Fibroblast of lung (primary cell): ENCODE measurements around the gene MMP25. TPM values are rescaled to one million over a fixed set of nuclear protein-coding genes. Genes with fewer than 3 reads are reported as not detected.
"Not testable (repeated sequence)": the region's sequence is repeated elsewhere in the genome, so short reads cannot be mapped to it uniquely, and the experiment has no call there.

Experiments
- DNase-seq, 2 donors: peaks; one replicate each; pipeline versions ENCODE4 v3.0.0 to v3.0.0-alpha.2; 2010; ENCODE audit warnings: low read depth in 2 of 2
- H2AFZ ChIP-seq: 2 replicates; pipeline ENCODE4 v1.5.1; 2012; ENCODE audit warnings: low read length, control low read depth, inconsistent platforms
- H3K27ac ChIP-seq: 2 replicates; pipeline ENCODE4 v1.5.1; 2011; ENCODE audit warnings: low read length, control low read depth; ENCODE audit not compliant: insufficient read depth
- H3K27me3 ChIP-seq: 2 replicates; pipeline ENCODE4 v1.5.1; 2011; ENCODE audit warnings: mild to moderate bottlenecking, low read length; ENCODE audit not compliant: control insufficient read depth, insufficient read depth
- H3K36me3 ChIP-seq: 2 replicates; pipeline ENCODE4 v1.5.1; 2011; ENCODE audit warnings: low read length; ENCODE audit not compliant: control insufficient read depth, insufficient read depth
- H3K4me1 ChIP-seq: 2 replicates; pipeline ENCODE4 v1.5.1; 2011; ENCODE audit warnings: low read length; ENCODE audit not compliant: control insufficient read depth, insufficient read depth; ENCODE audit errors: extremely low read depth
- H3K4me2 ChIP-seq: 2 replicates; pipeline ENCODE4 v1.5.1; 2011; ENCODE audit warnings: low read length, control low read depth; ENCODE audit not compliant: insufficient read depth; ENCODE audit errors: extremely low read depth
- H3K4me3 ChIP-seq, 4 experiments: fragments of 200-600 bp in 1 of 4; sonication (generic) in 1 of 4; replicated peaks in 1 of 4; 2 replicates each; pipeline ENCODE4 v1.5.1; 2011 to 2016; ENCODE audit warnings: low read length in 4 of 4, low read depth in 3 of 4, mild to moderate bottlenecking in 3 of 4, control low read depth in 2 of 4, inconsistent platforms in 1 of 4, mixed read lengths in 1 of 4; ENCODE audit not compliant: insufficient read depth in 1 of 4; ENCODE audit errors: control extremely low read depth in 1 of 4
- H3K79me2 ChIP-seq: 2 replicates; pipeline ENCODE4 v1.5.1; 2012; ENCODE audit warnings: mild to moderate bottlenecking, low read length, inconsistent platforms; ENCODE audit not compliant: control insufficient read depth, insufficient read depth
- H3K9ac ChIP-seq: 2 replicates; pipeline ENCODE4 v1.5.1; 2011; ENCODE audit warnings: mild to moderate bottlenecking, low read length, control low read depth; ENCODE audit not compliant: insufficient read depth
- H3K9me3 ChIP-seq: 2 replicates; pipeline ENCODE4 v1.5.1; 2012; ENCODE audit warnings: low read depth, low read length; ENCODE audit not compliant: control insufficient read depth, insufficient read depth
- H4K20me1 ChIP-seq: 2 replicates; pipeline ENCODE4 v1.5.1; 2011; ENCODE audit warnings: low read length; ENCODE audit not compliant: control insufficient read depth, insufficient read depth; ENCODE audit errors: extremely low read depth
- EZH2 ChIP-seq: IDR thresholded peaks from 2 replicates; pipeline ENCODE4 v1.5.1; 2012; ENCODE audit warnings: low read length, control low read depth, mild to moderate bottlenecking; ENCODE audit errors: missing control alignments
- polyA plus RNA-seq, 2 donors: library from polyadenylated mRNA; depleted of rRNA in 1 of 2; stranded (reverse) in 1 of 2; unstranded in 1 of 2; fragments of >200 nt; gene quantifications; 2 replicates each; pipeline ENCODE4 v1.2.1, GENCODE V29; 2011 to 2012; ENCODE audit warnings: missing spikeins in 1 of 2
- total RNA-seq: library from RNA; depleted of rRNA; stranded (reverse); fragments of >200 nt; gene quantifications from 2 replicates; pipeline ENCODE4 v1.2.1, GENCODE V29; 2014
- TF ChIP-seq, protein P1 (sequence below), 2 donors: IDR thresholded peaks in 1 of 2; conservative IDR thresholded peaks in 1 of 2; 1 replicate in 1 of 2; 2 replicates in 1 of 2; pipeline ENCODE4 v1.5.1; 2011 to 2012; ENCODE audit warnings: low read length in 2 of 2, control low read depth in 1 of 2, inconsistent platforms in 1 of 2, low read depth in 1 of 2, mild to moderate bottlenecking in 1 of 2

Gene MMP25
- total and polyA plus RNA-seq, 2 donors (not counting 1 experiment from before 2014, with no cell fraction given), result 0.03 TPM; not detected in 1

DNA sequence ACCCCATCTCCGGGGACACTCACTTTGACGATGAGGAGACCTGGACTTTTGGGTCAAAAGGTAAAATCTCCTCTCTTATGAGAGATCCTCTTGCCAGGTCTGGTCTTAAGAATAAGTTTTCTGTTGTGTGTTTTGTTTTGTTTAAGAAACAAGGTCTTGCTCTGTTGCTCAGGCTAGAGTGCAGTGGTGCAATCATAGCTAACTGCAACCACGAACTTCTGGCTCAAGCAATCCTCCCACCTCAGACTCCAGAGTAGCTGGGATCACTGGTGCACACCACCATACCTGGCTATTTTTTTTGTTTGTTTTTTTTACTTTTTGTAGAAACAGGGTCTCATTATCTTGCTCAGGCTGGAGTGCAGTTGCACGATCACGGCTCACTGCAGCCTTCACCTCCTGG is 4.1 kb downstream of the MMP25 start:
- TF ChIP-seq EZH2, result no peak
- TF ChIP-seq, protein P1, sequence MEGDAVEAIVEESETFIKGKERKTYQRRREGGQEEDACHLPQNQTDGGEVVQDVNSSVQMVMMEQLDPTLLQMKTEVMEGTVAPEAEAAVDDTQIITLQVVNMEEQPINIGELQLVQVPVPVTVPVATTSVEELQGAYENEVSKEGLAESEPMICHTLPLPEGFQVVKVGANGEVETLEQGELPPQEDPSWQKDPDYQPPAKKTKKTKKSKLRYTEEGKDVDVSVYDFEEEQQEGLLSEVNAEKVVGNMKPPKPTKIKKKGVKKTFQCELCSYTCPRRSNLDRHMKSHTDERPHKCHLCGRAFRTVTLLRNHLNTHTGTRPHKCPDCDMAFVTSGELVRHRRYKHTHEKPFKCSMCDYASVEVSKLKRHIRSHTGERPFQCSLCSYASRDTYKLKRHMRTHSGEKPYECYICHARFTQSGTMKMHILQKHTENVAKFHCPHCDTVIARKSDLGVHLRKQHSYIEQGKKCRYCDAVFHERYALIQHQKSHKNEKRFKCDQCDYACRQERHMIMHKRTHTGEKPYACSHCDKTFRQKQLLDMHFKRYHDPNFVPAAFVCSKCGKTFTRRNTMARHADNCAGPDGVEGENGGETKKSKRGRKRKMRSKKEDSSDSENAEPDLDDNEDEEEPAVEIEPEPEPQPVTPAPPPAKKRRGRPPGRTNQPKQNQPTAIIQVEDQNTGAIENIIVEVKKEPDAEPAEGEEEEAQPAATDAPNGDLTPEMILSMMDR (conservative IDR thresholded peaks at IDR 0.05 in 1 of 2, IDR thresholded peaks at IDR 0.05 in 1 of 2; ENCODE audit: low read depth in 1 of 2, low read length in 2 of 2), result no peak
- Histone ChIP-seq H3K27ac (no peak overlapping the region), H3K4me2 (no peak overlapping the region), H4K20me1 (no peaks in the 10 kb centered on the region), H3K27me3 (peaks cover 36% of the 10 kb centered on the region), H3K4me1 (no peaks in the 10 kb centered on the region), H3K4me3 (no peak overlapping the region), H3K9ac (no peak overlapping the region), H3K79me2 (no peaks in the 10 kb centered on the region), H3K9me3 (no peaks in the 10 kb centered on the region), H2AFZ (no peak overlapping the region), H3K36me3 (no peaks in the 10 kb centered on the region)
- no peak for DNase-seq

DNA sequence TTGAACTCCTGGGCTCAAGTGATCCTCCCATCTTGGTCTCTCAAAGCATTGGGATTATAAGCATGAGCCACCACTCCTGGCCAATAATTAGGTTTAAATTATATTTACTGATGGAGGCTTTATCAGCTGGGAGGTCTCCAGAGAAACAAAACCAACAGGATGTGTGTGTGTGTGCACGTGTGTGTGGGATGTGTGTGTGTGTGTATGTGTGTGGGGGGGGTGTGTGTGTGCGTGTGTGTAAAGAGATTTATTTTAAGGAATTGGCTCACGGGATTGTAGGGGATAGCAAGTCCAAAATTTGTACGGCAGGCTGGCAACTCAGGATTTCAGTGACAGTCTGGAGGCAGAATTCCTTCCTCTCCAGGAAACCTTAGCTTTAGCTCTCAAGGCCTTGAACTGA is 4.6 kb downstream of the MMP25 start:
- no peak for DNase-seq
- Histone ChIP-seq H2AFZ (no peak overlapping the region), H3K4me2 (no peak overlapping the region), H3K9me3 (no peaks in the 10 kb centered on the region), H3K4me3 (no peak overlapping the region), H3K9ac (no peak overlapping the region), H3K36me3 (no peaks in the 10 kb centered on the region), H3K27ac (no peak overlapping the region), H3K4me1 (no peaks in the 10 kb centered on the region), H3K27me3 (peaks cover 32% of the 10 kb centered on the region), H3K79me2 (no peaks in the 10 kb centered on the region), H4K20me1 (no peaks in the 10 kb centered on the region)
- TF ChIP-seq EZH2, result no peak
- TF ChIP-seq, protein P1 (conservative IDR thresholded peaks at IDR 0.05 in 1 of 2, IDR thresholded peaks at IDR 0.05 in 1 of 2; ENCODE audit: low read depth in 1 of 2, low read length in 2 of 2), result no peak

DNA sequence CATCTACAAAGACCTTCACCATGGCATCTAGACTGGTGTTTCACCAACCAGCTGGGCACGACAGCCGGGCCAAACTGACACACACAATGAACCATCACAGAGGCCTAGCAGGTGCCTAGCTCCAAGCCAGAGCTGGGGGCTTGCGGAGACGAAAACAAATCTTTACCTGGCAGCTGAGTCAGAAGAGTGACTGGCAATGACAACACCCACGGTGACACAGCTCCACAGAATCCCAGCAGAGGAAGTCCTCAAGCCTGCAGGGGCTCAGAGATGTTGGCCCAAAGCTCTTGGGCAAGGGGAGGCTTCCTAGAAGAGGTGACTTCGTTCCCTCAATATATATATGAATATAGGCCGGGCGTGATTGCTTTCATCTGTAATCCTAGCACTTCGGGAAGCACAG is 5.1 kb downstream of the MMP25 start:
- Histone ChIP-seq H4K20me1 (no peaks in the 10 kb centered on the region), H3K27ac (no peak overlapping the region), H3K36me3 (no peaks in the 10 kb centered on the region), H3K4me1 (no peaks in the 10 kb centered on the region), H3K4me3 (no peak overlapping the region), H2AFZ (no peak overlapping the region), H3K79me2 (no peaks in the 10 kb centered on the region), H3K27me3 (peaks cover 29% of the 10 kb centered on the region), H3K9me3 (no peaks in the 10 kb centered on the region), H3K4me2 (no peak overlapping the region), H3K9ac (no peak overlapping the region)
- TF ChIP-seq, protein P1 (conservative IDR thresholded peaks at IDR 0.05 in 1 of 2, IDR thresholded peaks at IDR 0.05 in 1 of 2; ENCODE audit: low read depth in 1 of 2, low read length in 2 of 2), result no peak
- TF ChIP-seq EZH2, result no peak
- no peak for DNase-seq

DNA sequence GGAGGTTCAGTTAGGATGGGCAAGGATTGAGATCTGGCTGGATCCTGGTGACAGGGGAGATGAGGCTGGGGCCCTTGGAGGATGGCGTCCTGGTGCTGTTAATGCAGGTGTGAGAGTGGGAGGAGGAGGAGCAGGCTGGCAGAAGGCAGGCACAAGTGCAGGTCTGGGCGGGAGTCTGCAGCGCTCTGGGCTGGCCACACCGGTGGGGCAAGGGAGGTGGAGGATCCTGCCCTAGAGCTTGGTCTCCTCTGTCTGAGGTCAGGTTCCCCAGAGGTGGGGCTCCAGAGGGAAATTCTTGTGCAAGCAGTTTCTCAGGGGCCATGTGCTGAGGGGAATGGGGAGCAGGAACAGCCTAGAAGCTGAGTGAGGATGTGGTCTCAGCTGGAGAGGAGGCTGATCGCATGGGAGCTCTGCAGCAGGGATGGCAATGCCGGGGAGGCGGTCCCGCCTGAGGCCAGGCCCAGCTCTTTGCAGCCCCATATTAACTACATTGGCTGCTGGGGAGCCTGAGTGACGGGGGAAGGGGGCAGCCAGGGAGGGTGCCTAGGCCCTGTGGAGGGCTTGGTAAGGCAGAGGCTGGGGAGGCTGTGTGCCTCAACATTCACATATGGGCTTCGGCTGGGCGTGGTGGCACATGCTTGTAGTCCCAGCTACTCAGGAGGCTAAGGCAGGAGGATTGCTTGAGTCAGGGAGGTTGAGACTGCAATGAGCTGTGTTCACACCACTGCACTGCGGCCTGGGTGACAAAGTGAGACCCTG is 6.4 kb downstream of the MMP25 start:
- not testable (repeated sequence) for DNase-seq

DNA sequence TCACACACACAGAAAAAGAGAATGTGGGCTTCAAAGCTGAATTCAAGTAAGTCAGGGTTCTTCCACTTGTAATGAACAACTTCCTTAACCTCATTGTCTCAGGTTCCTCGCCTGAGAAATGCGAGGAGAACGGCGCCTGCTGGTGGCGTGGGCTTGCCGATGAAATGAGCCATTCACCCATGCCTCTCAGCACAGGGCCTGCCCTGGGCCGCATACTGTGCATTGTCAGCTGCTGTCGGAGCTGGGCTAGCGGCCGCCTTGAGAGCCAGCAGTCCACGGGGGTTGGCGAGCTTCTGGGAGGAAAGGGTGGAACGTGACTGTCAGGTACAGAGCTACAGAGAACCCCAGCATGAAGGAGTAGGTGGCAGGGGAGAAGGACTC is 7.0 kb downstream of the MMP25 start:
- not testable (repeated sequence) for DNase-seq, H3K27ac ChIP-seq, H3K9me3 ChIP-seq, H3K9ac ChIP-seq, H3K4me3 ChIP-seq, H4K20me1 ChIP-seq, H3K79me2 ChIP-seq, H2AFZ ChIP-seq, H3K4me1 ChIP-seq, H3K36me3 ChIP-seq, H3K4me2 ChIP-seq
- peaks cover 18% of the 10 kb centered on the region for H3K27me3 ChIP-seq

More for the DNA sequence above, 6.4 kb downstream of the MMP25 start:
- H3K36me3 ChIP-seq, H2AFZ ChIP-seq, H3K79me2 ChIP-seq, H4K20me1 ChIP-seq, H3K4me1 ChIP-seq, H3K9ac ChIP-seq, H3K9me3 ChIP-seq, H3K4me2 ChIP-seq, H3K27ac ChIP-seq, H3K4me3 ChIP-seq: not testable (repeated sequence)
- H3K27me3 ChIP-seq, result peaks cover 19% of the 10 kb centered on the region
